GM21737 (cell line): ENCODE results near the gene PPP1R3G.
"Not testable (repeated sequence)": the region's sequence is repeated elsewhere in the genome, so short reads cannot be mapped to it uniquely, and the experiment has no call there.

ENCODE experiments used
- ATAC-seq: cut with Tn5 transposase; IDR thresholded peaks from one replicate; pipeline ENCODE4 v1.9.1; 2021; ENCODE audit warnings: mild to moderate bottlenecking, moderate library complexity; ENCODE audit not compliant: unreplicated experiment

Gene PPP1R3G

DNA sequence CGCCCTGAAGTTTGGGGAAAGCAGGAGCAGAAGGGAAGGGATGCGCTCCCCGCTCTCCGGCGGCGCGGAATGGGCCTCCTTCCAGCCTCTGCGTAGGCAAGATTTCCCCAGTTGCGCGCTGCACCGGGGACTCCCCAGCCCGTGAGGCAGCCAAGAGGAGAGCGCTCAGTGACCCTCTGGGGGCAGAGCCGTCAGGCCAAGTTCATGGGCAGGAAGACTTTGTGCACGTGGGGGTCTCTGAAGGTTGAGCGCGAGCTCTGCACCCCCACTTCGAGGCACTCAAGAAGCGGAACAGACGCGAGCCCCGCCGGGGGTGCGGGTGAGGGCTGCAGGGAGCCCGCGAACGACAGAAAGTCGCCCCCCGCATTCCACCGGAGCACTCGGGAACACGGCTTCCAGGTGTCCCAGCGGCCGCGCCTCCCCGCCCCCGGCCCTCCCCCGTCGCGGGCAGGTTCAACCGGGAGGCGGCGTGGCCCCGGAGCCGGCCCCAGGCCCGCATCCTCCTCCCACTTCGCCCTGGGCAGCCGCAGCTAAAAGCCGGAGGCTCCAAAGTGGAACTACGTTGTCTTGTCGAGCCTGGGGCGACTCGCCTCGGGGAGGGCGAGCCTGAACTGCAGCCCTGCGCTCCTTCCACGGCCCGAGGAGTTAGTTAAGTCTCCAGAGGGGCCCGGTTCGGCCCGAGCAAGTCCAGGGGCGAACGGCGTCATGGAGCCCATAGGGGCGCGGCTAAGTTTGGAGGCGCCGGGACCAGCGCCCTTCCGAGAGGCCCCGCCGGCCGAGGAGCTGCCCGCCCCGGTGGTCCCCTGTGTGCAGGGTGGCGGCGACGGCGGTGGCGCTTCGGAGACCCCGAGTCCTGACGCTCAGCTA is at the start of gene PPP1R3G:
Gene PPP1R3G (plus strand): TSS at position 561 of the 867 bp plus-strand sequence. CDS start 145 bp downstream, at position 706.
- ATAC-seq = peak; percentile 44

GRCh38 chr6:5036269-5036668 is 48.9 kb upstream of the PPP1R3G start:
- ATAC-seq = no peak

- no peak for ATAC-seq
These were observed 43.2 kb upstream of the PPP1R3G start for GRCh38 chr6:5041955-5042354.

- no peak for ATAC-seq
These were observed 42.7 kb upstream of the PPP1R3G start for GRCh38 chr6:5042436-5042835.

DNA sequence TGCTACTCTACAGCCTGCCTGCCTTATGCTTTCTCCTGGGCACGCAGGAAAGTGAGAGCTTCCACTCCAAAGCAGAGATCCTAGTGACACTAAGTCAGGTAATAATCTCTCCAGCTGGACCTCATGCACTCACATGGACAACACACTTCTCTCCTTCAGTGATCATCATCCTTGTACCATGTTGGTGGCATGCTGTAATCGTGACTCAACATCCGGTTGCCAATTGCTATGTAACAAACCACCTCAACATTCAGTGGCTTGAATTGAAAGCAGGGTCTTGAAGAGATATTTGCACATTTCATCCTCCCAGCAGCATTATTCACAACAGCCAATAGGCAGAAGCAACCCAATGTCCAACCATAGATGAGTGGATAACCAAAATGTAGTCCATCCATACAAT is 40.3 kb upstream of the PPP1R3G start:
- ATAC-seq = no peak

- no peak for ATAC-seq
These were observed 39.7 kb upstream of the PPP1R3G start for GRCh38 chr6:5045416-5045815.

DNA sequence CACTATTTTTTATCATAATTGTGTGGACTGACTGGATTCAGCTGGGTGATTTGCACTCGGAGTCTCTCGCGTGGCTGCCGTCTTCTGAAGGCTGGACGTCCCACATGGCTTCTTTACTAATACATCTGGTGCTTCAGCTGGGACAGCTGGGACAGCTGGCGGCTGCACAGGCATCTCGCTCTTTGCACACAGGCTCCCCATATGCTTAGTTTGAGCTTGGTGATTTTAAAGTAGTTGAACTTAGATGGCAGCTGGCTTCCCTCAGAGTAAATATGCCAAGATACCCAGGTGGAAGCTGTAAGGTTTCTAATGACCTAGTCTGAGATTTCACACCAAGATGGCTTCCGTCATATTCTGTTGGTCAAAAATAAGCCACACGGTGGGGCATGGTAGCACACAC is 38.7 kb upstream of the PPP1R3G start:
- no peak for ATAC-seq

DNA sequence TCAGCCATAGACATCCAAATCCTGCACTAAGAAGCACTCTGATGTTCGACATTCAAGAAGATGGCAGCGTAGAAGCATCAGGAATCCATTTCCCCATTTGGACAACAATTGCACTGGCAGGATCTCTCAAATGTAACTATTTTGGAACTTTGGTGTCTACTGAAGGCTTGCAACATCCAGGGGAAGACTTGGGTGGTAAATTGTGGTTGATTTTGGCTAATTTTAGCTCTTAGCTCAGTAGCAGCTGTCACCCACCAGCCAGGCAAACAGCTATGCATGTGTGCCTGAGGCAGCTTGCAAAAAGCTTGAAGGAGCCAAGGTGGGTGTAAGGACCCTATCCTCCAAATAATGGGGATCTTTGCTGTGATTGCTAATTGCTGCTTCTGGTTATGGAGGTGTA is 35.1 kb upstream of the PPP1R3G start:
- ATAC-seq = no peak

- no peak for ATAC-seq
These were observed 33.7 kb upstream of the PPP1R3G start for GRCh38 chr6:5051394-5051793.

GRCh38 chr6:5053038-5053437 is 32.1 kb upstream of the PPP1R3G start:
- no peak for ATAC-seq

- no peak for ATAC-seq
These were observed 31.3 kb upstream of the PPP1R3G start for GRCh38 chr6:5053864-5054244.

GRCh38 chr6:5054245-5054873 is 30.8 kb upstream of the PPP1R3G start:
- no peak for ATAC-seq

GRCh38 chr6:5055118-5055517 is 30.0 kb upstream of the PPP1R3G start:
- ATAC-seq = no peak

DNA sequence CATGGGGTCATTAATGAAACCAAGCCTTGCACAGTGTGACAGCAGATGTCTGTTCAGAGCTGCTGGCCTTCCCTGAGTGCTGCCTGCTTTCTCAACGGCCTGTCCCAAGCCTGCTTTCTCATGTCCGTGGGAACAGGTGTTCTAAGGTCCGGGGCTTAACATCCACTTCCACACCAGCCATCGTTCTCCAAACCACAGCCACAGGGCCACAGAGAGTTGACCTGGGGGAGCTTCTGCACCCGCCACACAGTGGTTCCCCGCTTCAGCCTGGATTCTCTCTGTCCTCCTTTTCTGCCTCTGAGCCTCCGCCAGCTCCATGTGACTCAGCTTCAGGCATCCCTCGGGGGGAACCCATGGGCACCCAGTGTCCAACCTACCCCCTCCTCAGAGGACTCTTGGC is 26.9 kb upstream of the PPP1R3G start:
- ATAC-seq = no peak

- ATAC-seq = no peak
These were observed 25.9 kb upstream of the PPP1R3G start for GRCh38 chr6:5059036-5059896.

GRCh38 chr6:5060439-5060838 is 24.7 kb upstream of the PPP1R3G start:
- not testable (repeated sequence) for ATAC-seq

- ATAC-seq = no peak
These were observed 24.0 kb upstream of the PPP1R3G start for GRCh38 chr6:5061152-5061551.

DNA sequence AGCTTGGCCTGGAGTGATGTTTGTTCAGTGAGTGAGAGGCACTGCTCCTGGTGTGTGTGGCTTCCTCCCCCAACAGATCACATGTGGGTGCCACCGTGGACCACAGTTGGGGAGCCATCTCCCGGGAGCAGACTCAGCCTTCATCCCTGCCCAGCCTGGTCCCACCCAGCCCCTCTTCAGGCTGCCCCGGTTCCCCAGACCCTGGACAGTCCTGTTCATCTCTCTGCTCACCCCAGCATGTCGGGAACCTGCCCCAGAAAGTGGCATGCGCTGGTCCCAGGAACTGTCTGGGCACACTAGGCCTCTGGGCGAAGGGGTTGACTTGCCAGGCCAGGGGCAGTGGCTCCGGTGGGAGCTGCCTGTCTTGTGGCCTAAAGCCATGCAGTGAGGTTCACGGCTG is 21.5 kb upstream of the PPP1R3G start:
- ATAC-seq = no peak

- ATAC-seq = no peak
These were observed 18.6 kb upstream of the PPP1R3G start for GRCh38 chr6:5066456-5067093.

DNA sequence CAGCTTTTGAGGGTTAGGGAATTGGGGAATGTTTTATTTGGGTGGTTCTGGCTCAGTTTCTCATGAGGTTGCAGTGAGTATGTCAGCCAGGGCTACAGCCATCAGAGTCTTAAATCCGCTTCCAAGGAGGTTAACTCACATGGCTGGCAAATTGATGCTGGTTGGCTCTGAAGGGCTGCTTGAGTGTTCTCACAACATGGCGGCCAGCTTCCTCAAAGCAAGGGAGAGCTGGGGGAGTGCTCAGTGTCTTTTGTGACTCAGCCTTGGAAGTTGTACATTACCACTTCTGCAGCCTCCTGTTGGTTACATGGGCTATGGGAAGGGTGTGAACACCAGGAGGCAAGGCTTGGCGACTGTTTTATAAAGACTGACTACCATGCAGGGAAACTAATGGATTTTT is 17.8 kb upstream of the PPP1R3G start:
- ATAC-seq = no peak

DNA sequence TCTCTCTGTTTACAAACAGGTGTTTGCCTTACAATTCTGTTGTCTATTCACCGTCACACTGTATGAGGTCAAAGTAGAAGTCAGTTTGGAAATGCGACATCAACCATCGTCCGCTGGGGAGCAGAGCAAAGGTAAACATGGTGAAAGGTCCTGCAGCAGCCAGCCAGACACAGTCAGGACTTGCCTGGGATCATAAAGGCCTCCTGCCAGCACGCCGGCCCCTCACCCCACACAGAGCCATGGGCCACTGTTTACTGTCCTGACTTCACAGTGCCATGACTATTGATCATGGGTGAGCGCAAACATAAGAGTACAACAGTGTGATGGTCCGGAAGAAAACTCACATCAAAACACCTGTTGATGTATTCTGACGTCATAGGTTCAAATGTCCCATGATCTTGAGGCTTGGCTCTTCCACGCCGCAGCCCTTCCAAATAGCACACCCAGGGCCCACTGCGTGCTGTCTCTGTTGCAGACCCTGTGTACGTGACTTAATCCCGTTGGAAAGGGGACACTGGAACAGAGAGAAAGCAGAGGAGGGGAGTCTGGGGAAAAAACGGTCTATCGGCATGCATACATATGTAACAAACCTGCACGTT is 16.9 kb upstream of the PPP1R3G start:
- no peak for ATAC-seq
